Naive thymus-derived CD8-positive, alpha-beta T cell (primary cell): ENCODE results near the gene PIM3. TPM values are rescaled to one million over a fixed set of nuclear protein-coding genes. Genes with fewer than 3 reads are reported as not detected.

ENCODE experiments used
- ATAC-seq, 2 donors: fragments of 150-1000 bp; cut with Tn5 transposase in 1 of 2; sonication (Bioruptor Pico), chemical (Tn5 transposase) in 1 of 2; 1 replicate in 1 of 2; 2 replicates in 1 of 2; pipeline ENCODE4 v1.10.0; 2021; ENCODE audit warnings: mild to moderate bottlenecking in 2 of 2, moderate library complexity in 2 of 2
- POLR2A ChIA-PET: fragments of 350-600 bp; sonication (Branson Sonifier 250); formaldehyde crosslinking; loops from one replicate; lab custom pipeline; 2021; ENCODE audit warnings: antibody characterized with exemption; lab: Charles Lee
- DNase-seq, 10 donors: peaks; one replicate each; pipeline versions ENCODE4 v3.0.0 to v3.0.0-alpha.2; 2020 to 2022
- H3K27ac Mint-ChIP-seq, 10 donors: one replicate each; pipeline ENCODE4 v1.8.0; 2020 to 2022; ENCODE audit warnings: mild to moderate bottlenecking in 10 of 10, mixed read lengths in 10 of 10, moderate library complexity in 4 of 10, inconsistent platforms in 1 of 10
- H3K27me3 Mint-ChIP-seq, 5 donors: one replicate each; pipeline ENCODE4 v1.8.0; 2021 to 2022; ENCODE audit warnings: mixed read lengths in 5 of 5
- H3K36me3 Mint-ChIP-seq, 3 donors: one replicate each; pipeline ENCODE4 v1.8.0; 2020 to 2022; ENCODE audit warnings: mixed read lengths in 3 of 3, mild to moderate bottlenecking in 2 of 3, inconsistent platforms in 1 of 3
- H3K4me1 Mint-ChIP-seq, 4 donors: one replicate each; pipeline ENCODE4 v1.8.0; 2021 to 2022; ENCODE audit warnings: mixed read lengths in 4 of 4
- H3K4me3 Mint-ChIP-seq, 10 donors: one replicate each; pipeline ENCODE4 v1.8.0; 2020 to 2022; ENCODE audit warnings: mild to moderate bottlenecking in 10 of 10, mixed read lengths in 10 of 10, moderate library complexity in 6 of 10, inconsistent platforms in 1 of 10
- H3K9me3 Mint-ChIP-seq, 9 donors: one replicate each; pipeline ENCODE4 v1.8.0; 2020 to 2022; ENCODE audit warnings: mixed read lengths in 9 of 9, mild to moderate bottlenecking in 3 of 9, inconsistent platforms in 1 of 9, moderate library complexity in 1 of 9
- polyA plus RNA-seq, 3 donors: library from polyadenylated mRNA; unstranded; fragments of 300-500 nt; fragmentation: Illumina TruSeq; gene quantifications; one replicate each; pipeline ENCODE4 v1.2.3, GENCODE V29; 2021
- total RNA-seq, 8 experiments: library from RNA in 2 of 8; stranded (reverse) in 2 of 8; gene quantifications; one replicate each; pipeline ENCODE4 v1.2.3 and lab custom pipeline; 2021 to 2026

Gene PIM3
- total and polyA plus RNA-seq, 5 experiments from 2014 or later, result 12.4 to 44.0 (median 26.0) TPM

DNA sequence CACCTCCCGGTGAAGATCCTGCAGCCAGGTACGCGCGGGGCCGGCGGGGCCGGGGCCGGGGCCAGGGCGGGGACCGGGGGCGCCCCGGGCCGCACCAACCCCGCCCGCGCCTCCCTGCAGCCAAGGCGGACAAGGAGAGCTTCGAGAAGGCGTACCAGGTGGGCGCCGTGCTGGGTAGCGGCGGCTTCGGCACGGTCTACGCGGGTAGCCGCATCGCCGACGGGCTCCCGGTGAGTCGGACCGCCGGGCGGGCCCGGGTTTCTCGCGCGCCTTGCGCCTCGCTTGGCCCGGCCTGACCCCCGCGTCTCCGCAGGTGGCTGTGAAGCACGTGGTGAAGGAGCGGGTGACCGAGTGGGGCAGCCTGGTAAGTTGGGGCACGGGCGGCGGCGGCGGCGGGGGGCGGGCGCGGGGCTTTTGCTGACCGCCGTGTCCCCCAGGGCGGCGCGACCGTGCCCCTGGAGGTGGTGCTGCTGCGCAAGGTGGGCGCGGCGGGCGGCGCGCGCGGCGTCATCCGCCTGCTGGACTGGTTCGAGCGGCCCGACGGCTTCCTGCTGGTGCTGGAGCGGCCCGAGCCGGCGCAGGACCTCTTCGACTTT, 531 bp downstream of the PIM3 start:
- Mint-ChIP-seq H3K4me3 (peak overlapping the region; percentile 83 to 93 (median 90)), H3K9me3 (no peaks in the 10 kb centered on the region), H3K27ac (peak overlapping the region in 7 of 10 donors; percentile 77 to 98 (median 91)), H3K27me3 (no peaks in the 10 kb centered on the region), H3K4me1 (peaks cover 16 to 44% (median 32%) of the 10 kb centered on the region in 4 donors), H3K36me3 (peaks cover 0 to 21% (median 2%) of the 10 kb centered on the region in 3 donors)
- DNase-seq (peak in 4 of 10 donors; percentile 36 to 65 (median 39)), ATAC-seq (no peak)
- POLR2A ChIA-PET, result interaction anchor here (0.6 to 6.2 kb wide), 19 partner anchors 9 to 660 kb away, joined by 3 to 74 read pairs (median 4); no protein-coding TSS in a partner anchor

DNA sequence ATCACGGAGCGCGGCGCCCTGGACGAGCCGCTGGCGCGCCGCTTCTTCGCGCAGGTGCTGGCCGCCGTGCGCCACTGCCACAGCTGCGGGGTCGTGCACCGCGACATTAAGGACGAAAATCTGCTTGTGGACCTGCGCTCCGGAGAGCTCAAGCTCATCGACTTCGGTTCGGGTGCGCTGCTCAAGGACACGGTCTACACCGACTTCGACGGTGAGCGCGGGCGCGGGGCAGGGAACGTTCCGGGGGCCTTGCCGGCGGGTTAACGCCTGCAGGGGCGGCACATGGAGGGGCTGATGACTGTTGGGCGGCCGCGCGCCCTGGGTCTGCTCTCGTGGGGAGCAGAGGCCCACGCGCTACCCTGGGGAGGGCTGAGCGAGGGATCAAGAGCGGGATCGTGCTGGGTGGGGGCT, 1.0 kb downstream of the PIM3 start:
- H3K27ac Mint-ChIP-seq, result peak overlapping the region; percentile 77 to 98 (median 91)
- DNase-seq, result no peak
- peaks cover 16 to 48% (median 35%) of the 10 kb centered on the region in 4 donors for H3K4me1 Mint-ChIP-seq
- no peaks in the 10 kb centered on the region for H3K9me3 Mint-ChIP-seq
- POLR2A ChIA-PET, result interaction anchor here (0.6 to 6.2 kb wide), 22 partner anchors 9 to 659 kb away, joined by 3 to 74 read pairs (median 4); partner anchors contain the start of genes ALG12 and CRELD2
- peak overlapping the region; percentile 83 to 93 (median 90) for H3K4me3 Mint-ChIP-seq
- peak in 1 of 2 donors; percentile 2 for ATAC-seq
- peaks cover 0 to 21% (median 2%) of the 10 kb centered on the region in 3 donors for H3K36me3 Mint-ChIP-seq
- H3K27me3 Mint-ChIP-seq, result no peaks in the 10 kb centered on the region

DNA sequence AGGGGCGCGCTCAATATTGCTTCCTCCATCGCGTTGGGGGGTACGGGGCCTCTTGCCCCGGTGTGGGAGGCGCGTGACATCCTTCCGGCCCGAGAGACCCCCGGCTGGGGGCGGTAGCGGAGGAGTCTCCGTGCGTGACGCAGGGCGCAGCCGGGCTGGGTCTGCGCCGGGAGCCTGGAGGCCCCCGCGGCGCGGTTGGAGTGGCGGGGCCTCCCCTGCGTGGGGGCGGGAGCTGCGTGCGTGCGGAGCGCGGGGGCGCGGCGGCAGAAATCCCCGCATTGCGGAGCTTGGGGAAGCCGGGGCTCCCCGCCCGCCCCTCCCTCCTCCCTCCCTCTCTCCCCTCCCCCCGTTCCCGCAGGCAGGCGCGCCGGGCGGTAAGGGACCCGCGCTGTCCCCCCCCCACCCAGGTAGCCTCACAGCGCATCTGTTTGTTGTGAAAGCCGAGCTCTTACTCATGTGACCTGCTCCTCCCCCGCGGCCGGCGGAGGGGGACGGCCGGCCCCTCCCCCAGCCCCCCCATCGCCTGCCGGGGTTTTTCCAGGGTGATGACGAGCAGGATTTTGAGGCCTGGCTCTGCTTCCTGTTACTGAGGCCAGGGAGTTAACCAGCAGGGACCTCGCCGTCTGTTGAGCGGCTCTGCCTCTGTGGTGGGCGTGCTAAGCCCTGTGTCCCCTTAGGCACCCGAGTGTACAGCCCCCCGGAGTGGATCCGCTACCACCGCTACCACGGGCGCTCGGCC, 1.6 kb downstream of the PIM3 start:
- H3K4me1 Mint-ChIP-seq, result peaks cover 16 to 50% (median 36%) of the 10 kb centered on the region in 4 donors
- H3K36me3 Mint-ChIP-seq, result peaks cover 0 to 21% (median 2%) of the 10 kb centered on the region in 3 donors
- DNase-seq (peak; percentile 61 to 86 (median 74)), ATAC-seq (peak; percentile 19 to 45)
- H3K9me3 Mint-ChIP-seq, result no peaks in the 10 kb centered on the region
- POLR2A ChIA-PET, result interaction anchor here (0.8 to 6.2 kb wide), 16 partner anchors 8 to 229 kb away, joined by 3 to 74 read pairs (median 5); partner anchors contain the start of genes ALG12 and CRELD2
- peak overlapping the region; percentile 83 to 93 (median 90) for H3K4me3 Mint-ChIP-seq
- no peaks in the 10 kb centered on the region for H3K27me3 Mint-ChIP-seq
- H3K27ac Mint-ChIP-seq, result peak overlapping the region; percentile 77 to 98 (median 91)

DNA sequence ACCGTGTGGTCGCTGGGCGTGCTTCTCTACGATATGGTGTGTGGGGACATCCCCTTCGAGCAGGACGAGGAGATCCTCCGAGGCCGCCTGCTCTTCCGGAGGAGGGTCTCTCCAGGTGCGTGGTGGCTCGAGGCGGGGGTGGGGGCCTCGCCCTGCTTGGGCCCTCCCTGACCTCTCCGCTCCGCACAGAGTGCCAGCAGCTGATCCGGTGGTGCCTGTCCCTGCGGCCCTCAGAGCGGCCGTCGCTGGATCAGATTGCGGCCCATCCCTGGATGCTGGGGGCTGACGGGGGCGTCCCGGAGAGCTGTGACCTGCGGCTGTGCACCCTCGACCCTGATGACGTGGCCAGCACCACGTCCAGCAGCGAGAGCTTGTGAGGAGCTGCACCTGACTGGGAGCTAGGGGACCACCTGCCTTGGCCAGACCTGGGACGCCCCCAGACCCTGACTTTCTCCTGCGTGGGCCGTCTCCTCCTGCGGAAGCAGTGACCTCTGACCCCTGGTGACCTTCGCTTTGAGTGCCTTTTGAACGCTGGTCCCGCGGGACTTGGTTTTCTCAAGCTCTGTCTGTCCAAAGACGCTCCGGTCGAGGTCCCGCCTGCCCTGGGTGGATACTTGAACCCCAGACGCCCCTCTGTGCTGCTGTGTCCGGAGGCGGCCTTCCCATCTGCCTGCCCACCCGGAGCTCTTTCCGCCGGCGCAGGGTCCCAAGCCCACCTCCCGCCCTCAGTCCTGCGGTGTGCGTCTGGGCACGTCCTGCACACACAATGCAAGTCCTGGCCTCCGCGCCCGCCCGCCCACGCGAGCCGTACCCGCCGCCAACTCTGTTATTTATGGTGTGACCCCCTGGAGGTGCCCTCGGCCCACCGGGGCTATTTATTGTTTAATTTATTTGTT, 2.4 kb downstream of the PIM3 start:
- ATAC-seq, result no peak
- POLR2A ChIA-PET, result interaction anchor here (0.8 to 6.2 kb wide), 14 partner anchors 7 to 228 kb away, joined by 3 to 74 read pairs (median 6); partner anchors contain the start of genes ALG12 and CRELD2
- Mint-ChIP-seq H3K4me1 (peaks cover 16 to 59% (median 40%) of the 10 kb centered on the region in 4 donors), H3K27me3 (no peaks in the 10 kb centered on the region), H3K36me3 (peaks cover 0 to 21% (median 2%) of the 10 kb centered on the region in 3 donors), H3K9me3 (no peaks in the 10 kb centered on the region), H3K4me3 (peak overlapping the region; percentile 60 to 92 (median 78)), H3K27ac (peak overlapping the region; percentile 63 to 97 (median 82))
- DNase-seq, result peak in 5 of 10 donors; percentile 2 to 64 (median 16)

DNA sequence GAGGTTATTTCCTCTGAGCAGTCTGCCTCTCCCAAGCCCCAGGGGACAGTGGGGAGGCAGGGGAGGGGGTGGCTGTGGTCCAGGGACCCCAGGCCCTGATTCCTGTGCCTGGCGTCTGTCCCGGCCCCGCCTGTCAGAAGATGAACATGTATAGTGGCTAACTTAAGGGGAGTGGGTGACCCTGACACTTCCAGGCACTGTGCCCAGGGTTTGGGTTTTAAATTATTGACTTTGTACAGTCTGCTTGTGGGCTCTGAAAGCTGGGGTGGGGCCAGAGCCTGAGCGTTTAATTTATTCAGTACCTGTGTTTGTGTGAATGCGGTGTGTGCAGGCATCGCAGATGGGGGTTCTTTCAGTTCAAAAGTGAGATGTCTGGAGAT, 3.1 kb downstream of the PIM3 start:
- Mint-ChIP-seq H3K9me3 (no peaks in the 10 kb centered on the region), H3K4me1 (peaks cover 16 to 59% (median 40%) of the 10 kb centered on the region in 4 donors), H3K36me3 (peaks cover 0 to 21% (median 2%) of the 10 kb centered on the region in 3 donors), H3K4me3 (peak overlapping the region; percentile 60 to 80 (median 72)), H3K27me3 (no peaks in the 10 kb centered on the region), H3K27ac (peak overlapping the region; percentile 63 to 95 (median 84))
- POLR2A ChIA-PET, result interaction anchor here (0.8 to 6.0 kb wide), 7 partner anchors 9 to 31 kb away, joined by 3 to 26 read pairs (median 4); no protein-coding TSS in a partner anchor
- DNase-seq (peak in 4 of 10 donors; percentile 1 to 59 (median 4)), ATAC-seq (peak in 1 of 2 donors; percentile 7)

DNA sequence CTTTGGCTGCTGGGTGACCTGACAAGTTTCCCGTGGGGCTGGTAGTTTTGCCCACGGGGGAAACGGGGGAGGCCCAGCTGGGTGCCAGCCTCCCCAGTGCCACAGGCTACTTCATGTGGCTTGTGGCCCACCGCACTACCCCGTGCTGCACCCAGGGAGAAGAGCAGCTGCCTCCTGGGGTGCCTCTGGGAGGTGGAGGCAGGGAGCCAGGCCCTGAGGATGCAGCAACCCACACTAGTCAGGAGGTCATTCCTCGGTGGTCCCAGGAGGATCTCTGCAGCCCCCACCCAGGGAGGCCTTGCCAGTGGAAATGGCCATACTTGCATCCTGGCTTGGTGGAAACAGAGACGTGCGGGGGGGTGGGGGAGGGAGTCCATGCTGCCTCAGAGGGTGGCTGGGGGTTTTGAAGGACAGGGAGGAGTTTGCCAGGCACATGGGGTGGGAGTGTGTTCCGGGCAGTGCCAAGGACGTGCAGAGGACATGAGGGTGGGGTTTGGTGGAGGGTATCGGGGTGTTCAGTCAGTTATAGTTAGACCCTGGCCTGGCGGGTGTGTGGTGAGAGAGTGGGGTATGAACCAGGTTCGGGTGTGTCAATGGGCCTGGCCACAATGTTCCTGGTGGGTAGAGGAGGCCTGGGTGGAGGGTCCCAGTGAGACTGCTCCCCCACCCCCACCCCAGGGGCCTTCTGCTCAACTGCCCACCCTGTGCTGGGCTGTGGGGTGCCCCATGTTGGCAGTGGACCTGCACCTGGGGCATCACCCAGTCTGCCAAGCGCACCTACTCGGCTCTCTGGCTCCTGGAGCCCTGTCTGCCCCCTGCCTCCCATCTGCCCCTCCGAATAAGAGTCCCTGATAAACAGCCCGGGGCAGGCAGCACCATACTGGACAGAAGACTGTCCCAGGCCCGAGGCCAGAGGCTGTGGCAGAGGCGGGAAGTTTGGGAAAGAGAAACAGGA, 3.8 kb downstream of the PIM3 start:
- peak; percentile 27 to 81 (median 68) for DNase-seq
- peak; percentile 27 to 38 for ATAC-seq
- no peaks in the 10 kb centered on the region for H3K9me3 Mint-ChIP-seq
- peaks cover 16 to 52% (median 40%) of the 10 kb centered on the region in 4 donors for H3K4me1 Mint-ChIP-seq
- H3K36me3 Mint-ChIP-seq, result peaks cover 0 to 21% (median 2%) of the 10 kb centered on the region in 3 donors
- no peaks in the 10 kb centered on the region for H3K27me3 Mint-ChIP-seq
- H3K4me3 Mint-ChIP-seq, result peak overlapping the region; percentile 60 to 80 (median 72)
- POLR2A ChIA-PET, result interaction anchor here (0.8 to 6.0 kb wide), 4 partner anchors 13 to 29 kb away, joined by 3 to 26 read pairs (median 4); no protein-coding TSS in a partner anchor
- peak overlapping the region; percentile 18 to 95 (median 78) for H3K27ac Mint-ChIP-seq

DNA sequence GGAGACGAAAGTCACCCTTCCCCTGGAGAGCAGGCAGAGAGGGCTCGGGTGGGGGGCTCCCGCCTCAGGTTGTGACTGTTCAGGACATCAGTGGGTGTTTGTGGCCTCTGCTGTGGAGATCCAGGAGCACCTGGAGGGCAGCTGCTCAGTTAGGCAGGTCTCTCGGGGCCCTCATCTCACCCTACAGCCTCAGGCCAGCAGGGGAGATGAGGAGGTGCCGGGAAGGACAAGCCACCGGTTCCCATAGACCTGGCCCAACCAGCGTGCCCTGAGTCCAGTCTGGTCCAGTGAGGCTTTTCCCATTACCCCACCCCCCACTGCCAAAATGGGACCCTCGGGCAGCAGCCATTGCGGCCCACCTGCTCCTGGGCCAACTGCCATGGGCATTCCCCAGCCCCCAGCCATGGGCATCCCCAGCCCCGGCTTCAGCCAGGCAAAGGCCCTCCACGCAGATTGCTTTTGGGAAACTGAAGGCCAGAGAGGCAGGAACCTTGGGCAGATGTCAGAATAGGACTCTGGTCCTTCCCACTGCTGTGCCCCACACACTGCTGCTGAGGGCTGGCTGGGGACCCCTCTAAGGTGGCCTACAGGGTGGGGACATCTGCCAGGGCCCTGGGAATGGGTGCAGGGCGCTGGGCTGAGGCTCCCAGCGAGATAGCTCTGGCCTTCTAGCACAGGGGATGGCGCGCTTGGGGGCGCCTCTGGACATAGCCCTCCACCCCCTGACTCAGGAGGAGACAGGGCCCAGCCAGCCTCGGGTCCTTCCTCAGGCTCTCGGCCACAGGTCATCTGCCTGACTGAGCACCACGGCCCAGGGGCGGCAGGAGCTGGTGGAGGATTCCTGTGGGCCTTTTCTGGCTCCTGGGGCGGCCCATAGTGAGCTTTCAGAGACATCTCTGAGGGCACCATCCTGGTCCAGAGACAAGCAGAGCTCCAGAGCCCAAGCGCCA, 4.8 kb downstream of the PIM3 start:
- Mint-ChIP-seq H3K4me3 (peak overlapping the region in 3 of 10 donors; percentile 39 to 71 (median 60)), H3K4me1 (peaks cover 15 to 49% (median 43%) of the 10 kb centered on the region in 4 donors), H3K27ac (peak overlapping the region in 5 of 10 donors; percentile 41 to 74 (median 62)), H3K9me3 (no peaks in the 10 kb centered on the region), H3K36me3 (peaks cover 0 to 21% (median 2%) of the 10 kb centered on the region in 3 donors), H3K27me3 (no peaks in the 10 kb centered on the region)
- POLR2A ChIA-PET, result interaction anchor here (0.5 to 4.1 kb wide), 3 partner anchors 20 to 226 kb away, joined by 3 to 22 read pairs (median 3); no protein-coding TSS in a partner anchor
- ATAC-seq (no peak), DNase-seq (peak in 5 of 10 donors; percentile 0 to 55 (median 7))

DNA sequence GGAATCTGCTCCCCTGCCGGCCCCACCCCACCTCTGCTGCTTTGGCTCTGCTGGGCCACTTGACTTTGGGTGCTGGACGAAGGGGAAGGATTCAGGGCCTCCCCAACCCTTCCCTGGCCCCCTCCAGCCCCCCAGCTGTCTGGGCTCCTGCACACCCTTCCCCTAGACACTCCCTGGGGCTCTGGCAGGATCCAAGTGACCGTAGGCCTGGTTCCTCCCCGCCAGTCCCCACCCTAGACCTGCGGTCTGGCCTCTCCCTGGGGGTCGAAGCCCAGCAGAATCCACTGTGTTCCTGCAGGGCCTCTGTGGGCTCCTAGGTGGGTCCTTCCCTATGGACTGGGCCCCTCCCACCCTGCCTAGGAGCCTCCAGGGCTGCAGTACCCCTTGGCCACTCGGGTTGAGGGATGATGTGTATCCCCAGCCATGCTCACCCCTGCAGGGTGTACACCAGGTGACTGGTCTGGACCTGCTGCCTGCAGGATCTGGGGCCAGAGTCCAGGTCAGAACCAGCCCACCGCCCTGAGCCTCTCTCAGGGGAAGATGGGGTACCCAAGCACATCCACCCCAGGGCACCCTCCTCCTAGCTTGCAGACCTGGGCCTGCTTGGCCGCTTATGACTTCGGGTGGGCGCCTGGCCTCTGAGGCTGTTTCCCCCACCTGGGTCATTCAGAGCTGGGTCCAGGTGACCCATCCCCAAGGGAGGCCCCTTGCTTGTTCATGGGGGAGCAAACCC, 5.6 kb downstream of the PIM3 start:
- peaks cover 0 to 1% (median 0%) of the 10 kb centered on the region in 5 donors for H3K27me3 Mint-ChIP-seq
- DNase-seq, result peak in 4 of 10 donors; percentile 0 to 61 (median 12)
- no peaks in the 10 kb centered on the region for H3K9me3 Mint-ChIP-seq
- H3K27ac Mint-ChIP-seq, result peak overlapping the region in 3 of 10 donors; percentile 31 to 51 (median 40)
- POLR2A ChIA-PET, result interaction anchor here (0.6 to 4.1 kb wide), 6 partner anchors 12 to 225 kb away, joined by 3 to 22 read pairs (median 3); no protein-coding TSS in a partner anchor
- ATAC-seq, result no peak
- peaks cover 19 to 57% (median 51%) of the 10 kb centered on the region in 4 donors for H3K4me1 Mint-ChIP-seq
- H3K36me3 Mint-ChIP-seq, result peaks cover 0 to 21% (median 2%) of the 10 kb centered on the region in 3 donors
- no peak overlapping the region for H3K4me3 Mint-ChIP-seq
